PC-9 (cell line): Measurements from ENCODE around the gene KIF24. TPM values are rescaled to one million over a fixed set of nuclear protein-coding genes. Genes with fewer than 3 reads are reported as not detected.

Experiments used
- BruUV-seq: library from RNA; stranded (reverse); fragments of 400-500 nt; replicated peaks from 2 replicates; lab custom pipeline; 2021; lab: Mats Ljungman, UMichigan
- CTCF ChIA-PET: fragments of 300-600 bp; sonication (Branson Sonifier 250); formaldehyde crosslinking; loops from one replicate; lab custom pipeline; 2022; ENCODE audit warnings: antibody characterized with exemption; lab: Charles Lee
- POLR2A ChIA-PET: fragments of 300-600 bp; sonication (Branson Sonifier 250); formaldehyde crosslinking; loops from one replicate; lab custom pipeline; 2022; ENCODE audit warnings: antibody characterized with exemption; ENCODE audit not compliant: unreplicated experiment; lab: Charles Lee
- DNase-seq, 2 experiments: peaks; one replicate each; pipeline versions ENCODE4 v3.0.0 to v3.0.0-alpha.2; 2015 to 2022; ENCODE audit warnings: mixed read lengths in 1 of 2
- H2AFZ ChIP-seq: fragments of 200-600 bp; sonication (generic); 2 replicates; pipeline ENCODE4 v1.8.1; 2017; ENCODE audit warnings: antibody characterized with exemption
- H3F3A ChIP-seq: fragments of 200-600 bp; sonication (generic); 2 replicates; pipeline ENCODE4 v1.8.1; 2017; ENCODE audit warnings: antibody characterized with exemption, mild to moderate bottlenecking, low read depth; ENCODE audit not compliant: insufficient read depth
- H3K27ac ChIP-seq: fragments of 200-600 bp; sonication (generic); 2 replicates; pipeline ENCODE4 v1.6.1; 2016; ENCODE audit warnings: mixed run types
- H3K27me3 ChIP-seq: fragments of 200-600 bp; sonication (generic); 2 replicates; pipeline ENCODE4 v1.6.1; 2016; ENCODE audit warnings: low read depth, mixed run types; ENCODE audit not compliant: insufficient read depth
- H3K36me3 ChIP-seq: fragments of 200-600 bp; sonication (generic); 2 replicates; pipeline ENCODE4 v1.6.1; 2016; ENCODE audit warnings: low read depth, mixed run types
- H3K4me1 ChIP-seq: fragments of 200-600 bp; sonication (generic); replicated peaks from 2 replicates; pipeline ENCODE4 v1.6.1; 2016; ENCODE audit warnings: mixed run types; ENCODE audit not compliant: insufficient read depth
- H3K4me2 ChIP-seq: fragments of 200-600 bp; sonication (generic); 2 replicates; pipeline ENCODE4 v1.6.1; 2017; ENCODE audit warnings: mixed run types
- H3K4me3 ChIP-seq: fragments of 200-600 bp; sonication (generic); 2 replicates; pipeline ENCODE4 v1.6.1; 2016; ENCODE audit warnings: mixed run types
- H3K79me2 ChIP-seq: fragments of 200-600 bp; sonication (generic); 2 replicates; pipeline ENCODE4 v1.6.1; 2017; ENCODE audit warnings: low read depth, mixed run types
- H3K9me2 ChIP-seq: fragments of 200-600 bp; sonication (generic); 2 replicates; pipeline ENCODE4 v1.8.1; 2017; ENCODE audit warnings: mild to moderate bottlenecking; ENCODE audit not compliant: insufficient read depth
- H3K9me3 ChIP-seq: fragments of 200-600 bp; sonication (generic); 2 replicates; pipeline ENCODE4 v1.8.1; 2016; ENCODE audit warnings: low read depth; ENCODE audit not compliant: insufficient read depth
- H4K20me1 ChIP-seq: fragments of 200-600 bp; sonication (generic); 2 replicates; pipeline ENCODE4 v1.8.1; 2017; ENCODE audit not compliant: insufficient read depth
- EZH2 ChIP-seq: fragments of 200-600 bp; sonication (generic); IDR thresholded peaks from 2 replicates; pipeline ENCODE4 v1.8.0; 2017; ENCODE audit warnings: antibody characterized with exemption, low read depth
- intact Hi-C: fragments of 100-400 bp; cut with micrococcal nuclease; formaldehyde crosslinking; loops from one replicate; pipeline ENCODE4 v1.10.0; 2022; ENCODE audit not compliant: unreplicated experiment
- total RNA-seq: library from RNA; stranded (reverse); gene quantifications from 2 replicates; pipeline ENCODE4 v1.2.3, GENCODE V29; 2021
- TF ChIP-seq, protein P1 (sequence below): fragments of 200-600 bp; sonication (generic); conservative IDR thresholded peaks from 2 replicates; pipeline ENCODE4 v1.6.1; 2017; ENCODE audit warnings: mixed run types, antibody characterized with exemption, mild to moderate bottlenecking, moderate library complexity

Gene KIF24
- total RNA-seq, 1 experiment from 2014 or later, result 6.9 TPM

DNA sequence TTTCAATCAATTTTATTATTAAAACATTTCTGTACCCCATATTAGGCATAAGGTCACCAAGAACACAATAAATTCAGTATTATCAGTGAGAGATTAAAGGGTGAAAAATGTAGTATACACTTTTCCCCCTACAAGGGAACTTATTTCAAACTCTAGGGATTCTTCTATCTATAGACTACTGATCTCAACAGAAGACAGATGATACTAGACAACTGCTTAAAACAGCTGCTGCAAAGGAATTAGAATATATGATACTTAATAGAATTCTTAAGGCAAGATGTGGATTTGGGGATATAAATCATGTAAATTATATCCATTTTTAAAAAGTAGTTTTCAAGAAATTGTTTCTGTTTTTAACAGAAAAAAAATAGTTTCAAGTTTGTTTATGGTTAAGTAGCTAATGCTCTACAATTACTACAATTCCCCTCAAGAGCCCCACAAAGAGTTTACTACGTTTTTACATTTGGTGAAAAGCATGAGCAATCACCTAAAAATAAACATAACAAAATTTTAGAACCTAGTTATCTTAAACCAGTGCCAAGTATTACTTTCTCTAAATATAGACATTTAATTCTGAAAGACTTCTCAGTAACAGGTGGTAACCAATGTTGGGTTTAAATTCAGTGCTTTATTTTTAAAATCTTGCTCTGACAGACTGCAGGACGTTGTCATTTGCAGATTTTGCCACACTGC, 6.0 kb downstream of the KIF24 start:
- no peak overlapping the region for H2AFZ ChIP-seq
- no peak overlapping the region for H3K4me2 ChIP-seq
- no peak overlapping the region for H3K4me3 ChIP-seq
- peaks cover 13% of the 10 kb centered on the region for H3K4me1 ChIP-seq
- intact Hi-C loops, result no loop called here
- H4K20me1 ChIP-seq, result no peaks in the 10 kb centered on the region
- ChIA-PET CTCF (no interaction called here), POLR2A (no interaction called here)
- DNase-seq, result no peak
- H3K27ac ChIP-seq, result no peak overlapping the region
- no peaks in the 10 kb centered on the region for H3K9me3 ChIP-seq
- peaks cover 13% of the 10 kb centered on the region; the same call in 1 of the 2 replicates for H3F3A ChIP-seq
- H3K79me2 ChIP-seq, result peaks cover 36% of the 10 kb centered on the region
- no peaks in the 10 kb centered on the region for H3K27me3 ChIP-seq
- H3K36me3 ChIP-seq, result no peaks in the 10 kb centered on the region
- no peaks in the 10 kb centered on the region for H3K9me2 ChIP-seq
- no TSS peak for BruUV-seq
- no peak for TF ChIP-seq EZH2
- TF ChIP-seq, protein P1, sequence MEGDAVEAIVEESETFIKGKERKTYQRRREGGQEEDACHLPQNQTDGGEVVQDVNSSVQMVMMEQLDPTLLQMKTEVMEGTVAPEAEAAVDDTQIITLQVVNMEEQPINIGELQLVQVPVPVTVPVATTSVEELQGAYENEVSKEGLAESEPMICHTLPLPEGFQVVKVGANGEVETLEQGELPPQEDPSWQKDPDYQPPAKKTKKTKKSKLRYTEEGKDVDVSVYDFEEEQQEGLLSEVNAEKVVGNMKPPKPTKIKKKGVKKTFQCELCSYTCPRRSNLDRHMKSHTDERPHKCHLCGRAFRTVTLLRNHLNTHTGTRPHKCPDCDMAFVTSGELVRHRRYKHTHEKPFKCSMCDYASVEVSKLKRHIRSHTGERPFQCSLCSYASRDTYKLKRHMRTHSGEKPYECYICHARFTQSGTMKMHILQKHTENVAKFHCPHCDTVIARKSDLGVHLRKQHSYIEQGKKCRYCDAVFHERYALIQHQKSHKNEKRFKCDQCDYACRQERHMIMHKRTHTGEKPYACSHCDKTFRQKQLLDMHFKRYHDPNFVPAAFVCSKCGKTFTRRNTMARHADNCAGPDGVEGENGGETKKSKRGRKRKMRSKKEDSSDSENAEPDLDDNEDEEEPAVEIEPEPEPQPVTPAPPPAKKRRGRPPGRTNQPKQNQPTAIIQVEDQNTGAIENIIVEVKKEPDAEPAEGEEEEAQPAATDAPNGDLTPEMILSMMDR, result no peak

DNA sequence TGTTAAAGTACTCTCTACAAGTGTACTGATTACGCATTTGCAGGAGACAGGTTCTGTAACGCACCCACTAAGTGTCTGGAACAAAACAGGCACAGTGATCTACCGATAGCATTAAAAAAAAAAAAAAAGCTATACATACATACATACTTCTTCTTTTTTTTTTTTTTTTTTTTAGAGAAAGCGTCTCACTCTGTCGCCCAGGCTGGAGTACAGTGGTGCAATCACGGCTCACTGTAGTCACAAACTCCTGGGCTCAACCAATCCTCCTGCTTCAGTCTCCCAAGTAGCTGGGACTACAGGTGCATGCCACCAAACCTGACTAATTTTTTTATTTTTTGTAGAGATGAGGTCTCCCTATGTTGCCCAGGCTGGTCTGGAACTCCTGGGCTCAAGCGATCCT, 7.6 kb downstream of the KIF24 start:
- Histone ChIP-seq H3K79me2 (peaks cover 24% of the 10 kb centered on the region), H3K9me3 (no peaks in the 10 kb centered on the region), H3F3A (peaks cover 11% of the 10 kb centered on the region; the same call in 1 of the 2 replicates), H3K9me2 (no peaks in the 10 kb centered on the region), H3K4me1 (peaks cover 9% of the 10 kb centered on the region), H3K27ac (no peak overlapping the region), H2AFZ (no peak overlapping the region), H3K4me3 (no peak overlapping the region), H3K36me3 (no peaks in the 10 kb centered on the region), H3K4me2 (no peak overlapping the region), H3K27me3 (no peaks in the 10 kb centered on the region), H4K20me1 (no peaks in the 10 kb centered on the region)
- CTCF ChIA-PET, result no interaction called here
- TF ChIP-seq, protein P1, result no peak
- no peak for TF ChIP-seq EZH2
- intact Hi-C loops, result no loop called here
- no peak for DNase-seq
- BruUV-seq, result no TSS peak
- POLR2A ChIA-PET, result interaction anchor here (0.6 kb wide), 1 partner anchor 9 kb away, joined by 7 read pairs; no protein-coding TSS in a partner anchor

DNA sequence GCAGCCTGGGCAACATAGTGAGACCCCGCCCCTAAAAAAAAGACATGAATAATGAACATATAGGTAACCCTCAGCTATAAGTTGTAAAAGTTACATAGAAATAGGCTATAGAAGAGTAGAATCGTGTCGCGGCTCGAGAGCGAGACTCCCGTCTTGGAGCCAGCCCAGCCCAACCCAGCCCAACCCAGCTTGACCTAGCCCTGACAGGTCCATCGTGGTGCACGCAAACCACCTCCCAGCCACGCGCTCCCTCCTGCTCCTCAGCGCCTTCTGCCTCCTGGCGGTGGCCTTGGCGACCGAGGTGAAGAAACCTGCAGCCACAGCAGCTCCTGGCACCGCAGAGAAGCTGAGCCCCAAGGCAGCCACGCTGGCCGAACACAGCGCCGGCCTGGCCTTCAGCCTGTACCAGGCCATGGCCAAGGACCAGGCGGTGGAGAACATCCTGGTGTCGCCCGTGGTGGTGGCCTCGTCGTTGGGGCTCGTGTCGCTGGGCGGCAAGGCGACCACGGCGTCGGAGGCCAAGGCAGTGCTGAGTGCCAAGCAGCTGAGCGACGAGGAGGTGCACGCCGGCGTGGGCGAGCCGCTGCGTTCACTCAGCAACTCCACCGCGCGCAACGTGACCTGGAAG, 10.8 kb downstream of the KIF24 start:
- Histone ChIP-seq H3K9me2 (no peaks in the 10 kb centered on the region), H4K20me1 (no peaks in the 10 kb centered on the region), H3K9me3 (no peaks in the 10 kb centered on the region), H3K4me2 (no peak overlapping the region), H3F3A (no peaks in the 10 kb centered on the region), H3K27me3 (no peaks in the 10 kb centered on the region), H3K4me1 (no peaks in the 10 kb centered on the region), H3K36me3 (no peaks in the 10 kb centered on the region), H3K4me3 (no peak overlapping the region), H3K79me2 (peaks cover 8% of the 10 kb centered on the region), H3K27ac (no peak overlapping the region), H2AFZ (no peak overlapping the region)
- ChIA-PET CTCF (no interaction called here), POLR2A (no interaction called here)
- DNase-seq, result no peak
- no TSS peak for BruUV-seq
- no peak for TF ChIP-seq EZH2
- TF ChIP-seq, protein P1, result no peak
- intact Hi-C loops, result no loop called here
